Muscle of back (tissue), 11 donors: ENCODE measurements around the gene BDKRB2. TPM values are rescaled to one million over a fixed set of nuclear protein-coding genes. Genes with fewer than 3 reads are reported as not detected.

Source experiments
- DNase-seq, 3 donors: peaks; one replicate each; pipeline versions ENCODE4 v3.0.0 to v3.0.0-alpha.2; 2013
- polyA plus RNA-seq, 10 donors: library from polyadenylated mRNA; unstranded; fragments of 120-200 nt; gene quantifications; one replicate each; pipeline ENCODE4 v1.2.1, GENCODE V29; 2013; ENCODE audit not compliant: insufficient read length in 10 of 10

Gene BDKRB2
- polyA plus RNA-seq, 10 donors: 1.8 to 7.2 (median 3.6) TPM

DNA sequence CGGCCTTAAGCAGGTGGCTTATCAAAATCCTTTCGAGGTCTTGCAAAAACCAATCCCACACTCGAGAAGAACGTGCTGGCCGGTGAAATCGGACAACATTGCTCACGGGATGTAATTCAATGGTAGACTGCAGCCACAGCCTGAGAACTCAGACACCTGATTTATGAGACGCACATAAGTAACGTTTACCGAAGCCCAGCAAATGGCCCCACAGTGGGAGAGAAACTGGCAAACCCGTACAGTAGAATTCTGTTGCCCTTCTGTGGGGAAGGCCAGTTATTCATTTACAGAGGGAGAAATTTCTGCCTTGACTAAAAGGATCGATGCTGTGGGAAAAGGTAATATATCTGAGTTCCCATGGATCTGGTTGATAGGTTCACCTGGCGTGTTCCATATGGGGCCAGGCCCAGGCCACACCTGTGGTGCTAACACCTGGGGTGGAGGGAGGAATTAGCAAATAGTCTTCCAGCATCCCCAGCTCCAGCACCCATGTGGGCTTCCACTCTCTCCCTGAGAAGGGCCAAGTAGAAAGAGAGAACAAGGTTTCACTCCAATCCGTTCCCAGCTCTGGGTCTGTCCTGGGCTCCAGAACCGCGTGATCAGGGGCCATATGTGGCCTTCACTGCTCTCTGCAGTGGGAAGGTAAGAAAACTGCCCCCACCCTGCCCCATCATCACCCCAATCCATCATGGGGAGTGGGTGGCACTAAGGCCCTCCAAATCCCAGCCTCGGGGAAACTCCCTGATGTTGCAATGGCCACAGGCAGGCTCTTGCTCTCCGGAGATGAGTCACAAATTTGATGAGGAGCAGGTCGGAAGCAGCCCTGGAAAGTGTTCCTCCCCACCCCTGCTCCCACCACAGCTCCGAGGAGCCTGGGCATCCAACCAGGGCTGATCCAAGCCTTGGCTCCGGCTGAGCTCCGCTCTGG, 64.1 kb downstream of the BDKRB2 start:
- DNase-seq: peak in 2 of 3 donors; percentile 49 to 79

- DNase-seq: no peak
These were observed 64.7 kb downstream of the BDKRB2 start for GRCh38 chr14:96269359-96269710.

- DNase-seq: no peak
These were observed 66.2 kb downstream of the BDKRB2 start for GRCh38 chr14:96270565-96271420.

DNA sequence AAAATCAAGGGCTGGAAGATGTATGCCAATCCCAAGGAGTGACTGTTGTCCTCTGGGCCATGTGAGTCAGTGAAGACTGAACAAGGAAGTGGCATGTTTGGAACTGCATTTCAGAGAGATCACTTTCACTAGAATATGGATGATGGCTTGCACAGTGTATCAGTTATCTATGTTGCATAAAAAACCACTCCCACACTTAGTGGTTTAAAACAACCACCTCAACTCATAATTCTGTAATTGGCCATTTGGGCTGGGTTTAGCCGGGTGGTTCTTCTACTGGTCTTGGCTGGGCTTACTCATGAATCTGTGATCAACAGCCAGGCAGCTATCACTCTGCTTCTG, 66.8 kb downstream of the BDKRB2 start:
- DNase-seq: no peak

- no peak for DNase-seq
These were observed 68.3 kb downstream of the BDKRB2 start for GRCh38 chr14:96272777-96273473.

GRCh38 chr14:96273629-96274028, 69.0 kb downstream of the BDKRB2 start:
- DNase-seq: no peak

DNA sequence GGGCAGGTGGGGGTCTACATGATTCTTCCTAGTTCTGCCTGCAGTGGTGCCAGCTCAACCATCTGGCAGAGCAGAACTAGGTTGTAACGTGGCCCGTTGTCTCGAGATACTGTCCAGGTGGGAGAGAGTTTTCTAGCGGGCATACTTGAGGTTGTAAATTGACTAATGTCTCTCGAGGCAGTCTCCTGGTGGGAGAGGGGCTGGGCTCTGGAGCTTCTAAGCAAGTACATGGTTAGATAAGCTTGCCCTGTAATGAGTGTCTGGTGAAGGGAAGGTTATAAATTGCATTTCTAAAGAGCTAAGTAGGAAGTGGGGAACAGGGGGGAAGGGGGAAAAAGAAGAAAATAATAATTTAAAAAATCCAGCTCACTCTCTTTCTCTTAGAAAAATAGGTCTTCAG, 69.5 kb downstream of the BDKRB2 start:
- DNase-seq: no peak

DNA sequence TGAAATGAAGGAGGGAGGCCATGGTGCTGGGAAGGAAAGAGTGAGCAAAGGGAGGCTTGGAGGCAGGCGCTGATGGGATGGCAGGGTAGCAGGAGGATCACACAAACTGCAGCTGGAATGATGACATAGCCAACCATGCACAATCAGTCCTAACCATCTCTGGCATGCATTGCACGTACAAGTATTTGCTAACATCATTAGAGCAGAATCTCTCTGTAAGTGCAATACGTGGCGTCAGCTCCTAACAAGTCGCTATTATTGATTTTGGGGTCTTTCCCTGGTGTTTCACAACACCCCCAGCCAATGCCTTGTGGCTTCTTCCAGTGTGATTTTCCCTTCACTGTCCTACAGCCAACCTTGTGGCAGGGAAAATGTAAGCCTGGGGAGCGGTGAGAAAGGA, 69.9 kb downstream of the BDKRB2 start:
- DNase-seq: peak in 1 of 3 donors; percentile 75

DNA sequence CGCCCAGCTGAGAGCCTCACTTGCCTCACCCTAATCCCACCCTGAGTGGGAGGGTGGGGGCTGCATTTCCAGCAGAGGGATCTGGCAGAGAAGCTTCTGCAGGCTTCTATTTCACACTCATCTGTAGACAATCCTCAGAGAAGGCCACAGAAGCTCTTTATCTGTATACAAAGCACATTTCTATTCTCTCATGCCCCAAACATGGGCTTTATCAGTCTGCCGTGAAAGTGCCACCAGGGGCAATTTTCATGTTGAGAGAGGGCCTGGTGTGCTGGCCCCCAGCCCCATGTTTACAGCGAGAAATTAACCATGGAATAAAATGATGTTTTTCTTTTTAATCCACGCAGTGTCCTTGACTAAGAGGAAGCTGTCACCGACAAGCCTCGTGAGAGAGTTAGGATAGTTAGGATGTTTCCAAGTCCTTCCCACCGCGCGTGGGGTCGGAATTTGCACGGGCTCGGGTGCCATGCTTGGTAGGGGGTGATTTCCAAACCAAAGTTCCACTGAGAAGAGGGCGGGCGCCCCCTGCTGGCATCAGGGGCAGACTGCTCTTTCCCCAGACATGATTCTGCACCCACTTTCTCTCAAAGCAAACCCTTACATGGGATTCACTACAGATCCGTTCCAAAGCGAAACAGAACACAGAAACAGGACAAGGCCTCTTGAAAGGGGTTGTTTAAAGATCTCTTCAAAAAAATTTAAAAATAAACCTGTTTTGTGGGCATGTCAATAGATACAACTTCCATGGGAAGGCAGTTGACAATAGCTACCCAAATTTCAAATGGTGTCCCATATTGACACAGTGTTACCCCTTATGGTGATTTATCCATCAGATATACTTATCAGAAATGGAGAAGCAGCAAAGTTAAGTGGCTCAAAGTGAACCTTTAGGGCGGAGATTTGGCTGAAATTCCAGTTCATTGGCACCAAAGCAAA, 70.8 kb downstream of the BDKRB2 start:
- peak in 2 of 3 donors; percentile 66 to 76 for DNase-seq

- no peak for DNase-seq
These were observed 73.3 kb downstream of the BDKRB2 start for GRCh38 chr14:96277890-96278289.

DNA sequence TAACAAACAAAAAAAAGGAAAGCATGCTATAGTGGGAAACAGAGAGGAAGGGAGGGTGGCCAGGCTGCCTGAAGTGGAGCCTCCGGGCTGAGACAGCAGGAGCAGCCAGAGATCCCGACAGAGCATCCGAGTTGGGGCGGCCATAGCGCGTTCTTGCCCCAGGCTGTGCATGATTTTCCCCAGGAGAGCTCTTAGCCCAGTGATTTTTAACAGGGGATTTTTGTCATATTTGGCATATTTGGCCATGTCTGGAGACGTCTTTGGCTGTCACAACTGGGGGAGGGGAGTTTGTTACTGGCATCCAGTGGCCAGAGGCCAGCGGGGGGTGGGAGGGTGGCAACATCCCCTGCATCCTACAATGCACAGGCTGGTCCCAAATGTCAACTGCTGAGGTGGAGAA, 74.9 kb downstream of the BDKRB2 start:
- DNase-seq: no peak

GRCh38 chr14:96280104-96280503, 75.5 kb downstream of the BDKRB2 start:
- no peak for DNase-seq

- DNase-seq: no peak
These were observed 76.8 kb downstream of the BDKRB2 start for GRCh38 chr14:96281486-96281885.

- no peak for DNase-seq
These were observed 79.4 kb downstream of the BDKRB2 start for GRCh38 chr14:96284008-96284407.

DNA sequence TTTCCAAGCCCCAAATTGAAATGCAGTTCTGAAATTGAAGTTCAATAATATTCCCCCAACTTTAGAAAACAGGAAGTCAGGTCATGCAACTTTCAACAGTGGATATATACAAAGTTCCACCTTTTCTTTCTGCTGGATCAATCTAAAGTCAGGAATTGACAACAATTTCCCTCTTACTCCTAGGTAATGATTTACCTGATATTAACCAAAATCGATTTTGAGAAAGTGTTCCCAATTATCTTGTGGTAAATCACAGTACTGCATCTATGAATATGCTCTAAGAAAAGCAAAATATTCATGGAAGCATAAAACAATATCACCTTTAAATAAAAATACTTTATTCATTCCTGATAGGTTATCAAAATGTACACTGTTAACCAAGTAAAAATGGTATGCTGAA, 79.8 kb downstream of the BDKRB2 start:
- no peak for DNase-seq

- DNase-seq: no peak
These were observed 81.0 kb downstream of the BDKRB2 start for GRCh38 chr14:96285667-96286066.

- no peak for DNase-seq
These were observed 81.6 kb downstream of the BDKRB2 start for GRCh38 chr14:96286251-96286650.

GRCh38 chr14:96287856-96288255, 83.2 kb downstream of the BDKRB2 start:
- DNase-seq: no peak
